GM10266 (cell line): ENCODE measurements around the gene DRP2.

Experiments
- DNase-seq: peaks from one replicate; pipeline ENCODE4 v3.0.0; 2012; ENCODE audit errors: extremely low spot score
- TF ChIP-seq, protein P1 (sequence below): IDR thresholded peaks from 2 replicates; pipeline ENCODE4 v1.5.1; 2012; ENCODE audit warnings: mild to moderate bottlenecking, low read depth; ENCODE audit not compliant: control insufficient read depth, insufficient read depth; ENCODE audit errors: missing control alignments

The DRP2 gene

DNA sequence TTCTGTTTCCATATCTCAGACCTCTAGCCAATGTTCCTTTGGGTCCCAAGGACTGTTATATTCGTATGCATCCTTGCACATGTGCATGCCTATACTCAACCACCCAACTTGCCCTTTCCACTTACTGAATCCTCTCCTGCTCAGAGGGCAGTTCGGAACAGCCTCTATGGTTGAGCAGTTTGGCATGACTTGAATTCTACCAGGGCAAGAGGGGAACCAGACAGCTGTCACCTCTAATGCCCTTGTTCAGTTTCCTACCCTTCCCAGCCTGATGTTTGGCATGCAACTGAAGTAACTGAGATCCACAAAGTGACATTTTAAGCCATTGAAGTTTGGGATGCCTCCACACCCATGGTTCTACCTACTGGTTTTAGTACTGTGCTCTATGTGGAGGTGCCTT is 17.5 kb downstream of the DRP2 start:
- TF ChIP-seq, protein P1, sequence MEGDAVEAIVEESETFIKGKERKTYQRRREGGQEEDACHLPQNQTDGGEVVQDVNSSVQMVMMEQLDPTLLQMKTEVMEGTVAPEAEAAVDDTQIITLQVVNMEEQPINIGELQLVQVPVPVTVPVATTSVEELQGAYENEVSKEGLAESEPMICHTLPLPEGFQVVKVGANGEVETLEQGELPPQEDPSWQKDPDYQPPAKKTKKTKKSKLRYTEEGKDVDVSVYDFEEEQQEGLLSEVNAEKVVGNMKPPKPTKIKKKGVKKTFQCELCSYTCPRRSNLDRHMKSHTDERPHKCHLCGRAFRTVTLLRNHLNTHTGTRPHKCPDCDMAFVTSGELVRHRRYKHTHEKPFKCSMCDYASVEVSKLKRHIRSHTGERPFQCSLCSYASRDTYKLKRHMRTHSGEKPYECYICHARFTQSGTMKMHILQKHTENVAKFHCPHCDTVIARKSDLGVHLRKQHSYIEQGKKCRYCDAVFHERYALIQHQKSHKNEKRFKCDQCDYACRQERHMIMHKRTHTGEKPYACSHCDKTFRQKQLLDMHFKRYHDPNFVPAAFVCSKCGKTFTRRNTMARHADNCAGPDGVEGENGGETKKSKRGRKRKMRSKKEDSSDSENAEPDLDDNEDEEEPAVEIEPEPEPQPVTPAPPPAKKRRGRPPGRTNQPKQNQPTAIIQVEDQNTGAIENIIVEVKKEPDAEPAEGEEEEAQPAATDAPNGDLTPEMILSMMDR, result no peak
- DNase-seq, result no peak

- TF ChIP-seq, protein P1, result no peak
- no peak for DNase-seq
Observed at GRCh38 chrX:101241531-101241930, 21.9 kb downstream of the DRP2 start.

DNA sequence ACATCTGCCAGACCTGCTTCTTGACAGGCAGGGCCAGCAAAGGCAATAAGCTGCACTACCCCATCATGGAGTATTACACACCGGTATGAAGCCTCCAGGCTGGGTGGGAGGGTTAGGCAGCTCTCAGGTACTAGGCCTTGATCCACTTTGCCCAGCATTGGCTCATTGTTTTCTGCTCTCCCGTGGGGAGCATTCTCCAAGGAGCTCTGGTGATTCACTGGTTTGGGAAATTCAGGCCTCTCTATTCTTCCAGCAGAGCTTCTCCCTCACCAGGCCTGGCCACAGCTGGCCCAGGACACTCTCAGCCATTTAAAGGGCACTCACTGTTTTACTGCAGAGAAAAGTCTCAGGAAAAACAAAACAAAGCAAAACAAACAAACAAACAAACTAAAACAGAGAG is 33.0 kb downstream of the DRP2 start:
- no peak for DNase-seq
- TF ChIP-seq, protein P1, result no peak

GRCh38 chrX:101257448-101258258 is 38.1 kb downstream of the DRP2 start:
- no peak for DNase-seq
- TF ChIP-seq, protein P1, result no peak

GRCh38 chrX:101258259-101258581 is 38.6 kb downstream of the DRP2 start:
- DNase-seq, result no peak
- TF ChIP-seq, protein P1, result no peak

- TF ChIP-seq, protein P1, result no peak
- DNase-seq, result no peak
Observed at GRCh38 chrX:101260435-101260834, 40.8 kb downstream of the DRP2 start.

DNA sequence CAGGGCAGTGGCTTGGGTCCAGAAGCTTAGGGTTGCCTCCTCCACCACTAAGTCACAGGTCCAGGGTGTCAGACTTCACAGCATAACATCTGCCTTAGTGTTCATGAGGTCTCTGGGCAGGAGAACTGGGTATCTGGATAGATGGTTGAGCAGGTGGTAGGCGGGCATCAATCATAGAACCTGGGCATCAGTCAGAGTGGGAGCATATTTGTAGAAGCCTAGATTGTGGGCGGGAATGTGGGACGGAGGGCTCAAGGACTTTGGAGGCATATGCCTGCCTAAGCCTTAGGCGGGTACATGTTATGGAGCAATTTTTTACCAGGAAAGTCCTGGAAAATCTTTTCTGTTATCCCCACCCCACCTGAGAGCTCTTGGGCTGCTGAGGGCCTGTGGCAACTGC is 43.0 kb downstream of the DRP2 start:
- TF ChIP-seq, protein P1, result no peak
- no peak for DNase-seq
